Suppressor macrophage treated with lipopolysaccharide for 4 hours (primary cell): ENCODE measurements around the gene KLHL29.

Experiments
- DNase-seq: peaks from one replicate; pipeline ENCODE4 v3.0.0-alpha.2; 2020

Gene KLHL29

GRCh38 chr2:23518481-23519333 lies 133.7 kb downstream of the KLHL29 start:
- no peak for DNase-seq

DNA sequence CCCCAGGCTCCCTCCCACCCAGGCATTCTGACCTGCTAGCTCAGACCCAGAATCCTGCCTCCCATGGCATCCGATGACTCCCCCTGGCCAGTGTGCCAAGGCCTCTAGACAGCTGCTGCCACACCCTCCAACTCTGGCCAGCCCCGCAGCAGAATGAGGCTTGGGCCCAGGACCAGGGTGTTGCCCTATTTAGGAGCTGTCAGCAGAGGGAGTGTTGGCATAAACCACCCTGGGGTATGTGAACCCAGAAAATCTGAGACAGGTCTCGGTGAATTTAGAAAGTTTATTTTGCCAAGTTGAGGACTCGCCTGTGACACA lies 134.3 kb downstream of the KLHL29 start:
- no peak for DNase-seq

DNA sequence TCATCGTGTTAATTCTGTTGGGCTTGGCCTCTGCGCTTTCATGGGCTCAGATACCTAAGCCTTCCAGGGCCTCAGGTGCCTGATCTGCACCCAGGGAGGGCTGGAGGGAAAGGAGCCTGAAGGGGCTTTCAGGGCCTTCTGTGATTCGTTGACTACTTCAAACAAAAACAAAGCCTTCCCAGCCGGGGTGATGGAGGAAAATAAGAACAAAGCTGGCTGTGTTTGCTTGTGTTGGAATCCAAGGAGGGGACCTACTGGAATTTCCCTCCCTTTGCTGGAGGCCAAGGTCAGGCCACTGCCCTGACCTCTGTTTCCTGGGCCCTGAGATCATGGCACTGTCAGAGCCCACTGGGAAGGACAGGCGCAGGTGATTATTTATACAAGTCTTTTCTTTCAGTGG lies 135.3 kb downstream of the KLHL29 start:
- DNase-seq, result no peak

DNA sequence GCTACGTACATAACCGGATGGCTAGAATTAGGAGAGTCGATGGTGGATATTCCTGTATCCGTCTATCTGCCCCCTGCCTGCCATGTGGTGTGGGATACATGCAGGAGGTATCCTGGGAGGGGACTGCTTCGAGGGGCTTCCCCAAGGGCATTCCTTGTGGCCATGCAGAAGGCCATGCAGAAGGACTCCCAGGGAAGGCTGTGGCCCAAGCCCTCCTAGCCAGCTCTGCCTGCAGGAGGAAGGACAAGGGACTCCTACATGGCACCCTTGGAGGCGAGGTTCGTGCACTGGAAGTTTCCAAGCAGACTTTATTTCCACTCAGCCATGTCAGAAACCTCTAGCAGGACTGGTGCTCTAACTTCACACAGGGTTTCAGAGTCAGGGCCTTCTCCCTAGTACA lies 136.1 kb downstream of the KLHL29 start:
- DNase-seq, result no peak

GRCh38 chr2:23522726-23523372 lies 137.9 kb downstream of the KLHL29 start:
- no peak for DNase-seq

GRCh38 chr2:23523373-23524260 lies 138.6 kb downstream of the KLHL29 start:
- no peak for DNase-seq

GRCh38 chr2:23524261-23524706 lies 139.3 kb downstream of the KLHL29 start:
- DNase-seq, result no peak

DNA sequence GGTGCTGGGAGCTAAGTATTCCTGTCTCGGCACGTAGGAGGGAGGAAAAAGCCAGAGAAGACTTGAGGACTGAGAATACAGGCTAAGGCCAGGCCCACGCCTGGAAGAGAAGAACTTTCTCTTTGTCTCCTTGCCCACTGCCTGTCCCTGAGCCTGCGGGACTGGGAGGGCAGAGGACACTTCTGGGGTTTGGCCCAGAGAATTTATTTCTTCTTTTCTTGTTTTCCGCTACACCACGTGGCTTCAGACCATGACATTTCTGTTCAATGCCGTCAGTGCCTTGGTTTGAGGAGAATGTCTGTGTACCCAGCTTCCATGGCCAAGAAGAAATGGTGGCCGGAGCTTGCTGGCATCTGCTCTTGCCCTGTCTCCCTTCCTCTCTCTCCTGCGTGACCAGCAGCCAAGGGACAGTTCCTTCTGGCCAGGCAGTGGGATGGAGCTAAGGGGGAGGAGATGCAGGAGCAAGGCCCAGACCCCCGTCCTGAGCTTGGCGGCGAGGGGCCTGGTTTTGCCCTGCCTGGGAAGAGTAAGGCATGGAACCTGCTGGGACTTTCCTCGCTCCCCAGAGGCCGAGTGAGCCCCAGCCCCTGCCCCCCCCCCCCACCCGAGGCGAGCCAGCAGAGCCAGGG lies 140.3 kb downstream of the KLHL29 start:
- no peak for DNase-seq

DNA sequence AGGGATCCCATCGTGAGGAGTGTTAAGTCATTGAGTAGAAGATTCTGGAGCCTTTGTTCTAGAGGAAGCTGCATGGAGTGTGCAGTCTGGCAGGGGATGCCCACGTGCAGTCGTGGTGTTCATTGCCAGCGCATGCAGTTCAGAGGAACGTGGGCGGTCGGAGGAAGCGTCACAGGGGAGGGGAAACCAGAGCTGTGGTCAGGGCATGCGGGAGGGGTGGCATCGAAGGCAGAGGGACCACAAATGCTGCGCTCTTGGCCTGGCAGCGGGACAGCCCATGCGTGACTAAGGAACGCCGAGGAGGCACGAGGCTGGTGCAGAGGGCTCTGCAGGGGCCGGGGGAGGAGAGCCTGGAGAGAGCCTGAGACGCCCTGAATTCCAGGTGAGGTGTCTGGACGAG lies 141.1 kb downstream of the KLHL29 start:
- DNase-seq, result no peak

DNA sequence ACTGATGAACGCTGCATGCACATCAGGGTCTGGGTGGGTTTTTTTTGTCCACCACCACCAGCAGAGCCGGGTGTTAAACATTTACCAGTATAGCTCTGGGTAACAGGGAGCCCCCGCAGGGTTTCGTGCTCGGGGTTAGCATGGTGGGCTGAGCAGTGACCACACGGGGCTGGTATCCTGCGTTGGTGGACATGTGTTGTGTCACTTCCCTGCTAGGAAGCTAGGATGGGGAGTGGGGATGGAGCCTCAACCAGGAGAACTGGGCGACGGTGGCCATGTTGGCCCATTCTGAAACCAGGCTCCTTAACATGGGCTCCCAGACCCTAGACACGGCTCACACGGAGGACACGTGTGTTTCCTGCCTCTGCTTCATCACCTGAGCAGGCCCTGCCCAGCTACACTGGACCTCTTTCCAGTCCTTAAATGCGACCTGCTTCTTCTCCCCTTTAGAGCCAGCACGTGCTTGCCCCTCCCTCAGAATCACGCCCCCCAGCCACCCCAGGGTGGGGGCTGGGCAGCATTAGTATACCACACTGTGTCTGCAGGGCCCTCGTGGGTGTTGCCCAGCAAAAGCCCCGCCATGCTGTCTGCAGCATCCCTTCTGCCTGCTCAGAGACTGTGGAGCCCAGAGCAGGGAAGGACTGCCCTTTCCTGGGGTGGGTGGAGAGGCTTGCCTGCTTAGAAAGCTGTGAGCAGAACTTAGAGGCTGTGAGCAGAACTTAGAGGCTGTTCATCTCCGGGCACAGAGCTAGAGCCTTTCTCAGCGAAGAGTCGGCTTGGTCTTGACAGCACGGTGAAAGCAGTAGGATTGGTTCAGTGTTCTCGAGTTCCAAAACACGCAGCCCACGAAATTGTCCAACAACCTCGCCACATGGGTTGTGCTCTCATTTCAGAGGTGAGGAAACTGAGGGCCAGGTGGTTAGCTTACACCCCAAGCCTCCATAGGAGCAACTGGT lies 142.1 kb downstream of the KLHL29 start:
- no peak for DNase-seq

- no peak for DNase-seq
Observed at GRCh38 chr2:23528171-23528570, 143.2 kb downstream of the KLHL29 start.

- no peak for DNase-seq
Observed at GRCh38 chr2:23528690-23529089, 143.7 kb downstream of the KLHL29 start.

GRCh38 chr2:23529659-23530058 lies 144.7 kb downstream of the KLHL29 start:
- no peak for DNase-seq

GRCh38 chr2:23530206-23530908 lies 145.4 kb downstream of the KLHL29 start:
- no peak for DNase-seq

- DNase-seq, result no peak
Observed at GRCh38 chr2:23530909-23531276, 145.9 kb downstream of the KLHL29 start.

- DNase-seq, result no peak
Observed at GRCh38 chr2:23531280-23531679, 146.3 kb downstream of the KLHL29 start.

DNA sequence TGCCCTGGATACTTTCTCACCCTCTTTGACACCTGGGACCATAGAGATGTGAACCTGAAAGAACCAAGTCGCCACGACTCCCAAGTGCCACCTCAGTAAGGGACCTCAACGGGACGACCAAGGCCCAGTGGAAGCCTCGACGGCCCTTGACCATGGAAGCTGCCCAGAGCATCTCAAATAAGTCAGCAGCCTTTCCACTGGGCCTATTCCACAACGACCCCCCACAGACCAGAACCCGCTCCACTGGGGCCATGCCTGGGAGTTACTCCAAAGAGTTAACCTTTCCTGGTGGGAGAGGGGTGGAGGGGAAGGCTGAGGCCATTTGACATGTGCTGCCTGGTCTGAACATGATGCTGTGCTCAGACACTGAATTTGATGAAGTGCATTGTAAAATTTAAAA lies 146.9 kb downstream of the KLHL29 start:
- no peak for DNase-seq

DNA sequence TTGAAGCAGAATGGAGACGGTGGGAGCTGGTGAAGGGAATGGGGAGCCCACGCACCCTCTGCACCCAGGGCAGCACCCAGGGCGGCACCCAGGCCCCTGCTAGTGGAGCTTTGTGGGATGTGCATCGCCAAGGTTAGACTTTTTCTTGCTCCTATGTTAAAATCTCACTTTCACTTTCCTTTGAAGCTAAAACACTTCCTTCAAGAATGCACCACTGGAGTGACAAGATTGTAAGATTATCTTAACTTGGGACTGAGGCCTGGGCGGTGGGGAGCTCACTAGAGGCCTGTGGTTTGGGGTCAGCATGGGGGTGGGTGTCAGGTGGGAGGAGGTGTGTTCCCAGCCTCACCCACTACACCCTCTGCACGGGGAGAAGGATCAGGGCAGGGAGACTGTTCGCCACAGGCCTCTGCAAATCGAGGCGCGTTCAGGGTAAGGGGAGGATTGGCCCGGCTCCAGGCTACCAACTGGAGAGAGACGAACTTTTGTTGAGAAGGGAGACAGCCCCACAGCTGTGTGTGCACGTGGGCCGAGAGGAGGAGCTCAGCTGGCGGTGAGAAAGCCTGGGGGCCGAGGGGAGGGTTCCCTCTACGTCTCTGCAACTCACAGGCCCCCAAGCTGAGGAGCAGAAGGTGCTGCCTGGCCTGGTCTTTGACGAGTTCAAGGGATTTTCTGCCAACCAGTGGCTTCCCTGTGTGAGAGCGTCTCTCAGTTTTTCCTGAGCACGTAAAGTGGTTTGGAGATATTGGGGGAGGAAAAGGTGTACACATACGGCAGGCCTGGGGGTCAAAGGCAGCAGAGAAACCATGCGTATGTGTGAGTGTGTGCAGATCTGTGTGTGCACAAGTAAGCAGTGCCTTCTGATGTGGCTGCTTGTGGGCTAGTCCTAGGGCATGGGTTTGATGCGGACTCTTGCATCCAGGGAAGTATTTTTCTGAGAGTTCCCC lies 147.7 kb downstream of the KLHL29 start:
- DNase-seq, result no peak

GRCh38 chr2:23533338-23533695 lies 148.3 kb downstream of the KLHL29 start:
- no peak for DNase-seq

DNA sequence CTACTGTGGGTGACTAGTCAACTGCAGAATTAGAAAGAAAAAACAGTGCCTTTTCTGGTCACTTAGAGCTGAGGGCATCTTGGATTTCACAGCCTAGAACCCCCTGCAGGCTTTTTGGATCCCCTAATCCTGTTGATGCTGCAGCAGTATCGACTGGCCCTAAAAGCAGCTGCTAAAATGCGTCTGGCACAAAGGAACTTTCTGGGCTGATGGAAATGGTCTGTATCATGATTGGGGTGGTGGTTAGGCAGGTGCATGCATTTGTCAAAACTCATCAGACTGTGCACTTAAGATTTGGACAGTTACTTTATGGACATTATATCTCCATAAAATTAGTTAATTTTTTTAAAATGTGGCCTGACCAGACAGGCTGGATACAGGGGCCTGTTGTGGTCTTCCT lies 149.8 kb downstream of the KLHL29 start:
- no peak for DNase-seq
